GM21447 (cell line): ENCODE results near the gene TDRD12.
"Not testable (repeated sequence)": the region's sequence is repeated elsewhere in the genome, so short reads cannot be mapped to it uniquely, and the experiment has no call there.

Experiments
- ATAC-seq: cut with Tn5 transposase; IDR thresholded peaks from one replicate; pipeline ENCODE4 v1.9.1; 2021; ENCODE audit not compliant: unreplicated experiment

TDRD12 gene

GRCh38 chr19:32693151-32694108 is 26.1 kb upstream of the TDRD12 start:
- ATAC-seq: not testable (repeated sequence)

GRCh38 chr19:32694316-32694715 is 25.3 kb upstream of the TDRD12 start:
- not testable (repeated sequence) for ATAC-seq

- not testable (repeated sequence) for ATAC-seq
These were observed 24.7 kb upstream of the TDRD12 start for GRCh38 chr19:32694851-32695250.

DNA sequence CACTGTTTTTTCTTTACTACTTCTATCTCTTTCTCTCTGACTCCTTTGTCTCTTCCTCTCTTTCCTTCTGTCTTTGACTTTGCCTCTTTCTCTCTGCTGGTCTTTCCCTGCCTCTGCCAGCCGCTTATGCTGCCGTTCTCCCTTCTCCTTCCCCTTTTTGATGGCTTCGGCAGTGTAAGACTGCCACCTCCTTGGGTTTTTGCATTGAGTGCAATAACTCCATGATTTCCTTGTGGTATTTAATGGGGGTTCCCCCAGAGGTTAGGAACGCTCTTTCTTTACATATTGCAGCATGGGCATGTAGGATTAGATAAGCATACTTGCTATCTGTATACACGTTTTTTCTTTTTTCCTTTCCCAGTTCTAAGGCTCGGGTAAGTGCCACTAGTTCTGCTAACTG is 24.1 kb upstream of the TDRD12 start:
- ATAC-seq: not testable (repeated sequence)

DNA sequence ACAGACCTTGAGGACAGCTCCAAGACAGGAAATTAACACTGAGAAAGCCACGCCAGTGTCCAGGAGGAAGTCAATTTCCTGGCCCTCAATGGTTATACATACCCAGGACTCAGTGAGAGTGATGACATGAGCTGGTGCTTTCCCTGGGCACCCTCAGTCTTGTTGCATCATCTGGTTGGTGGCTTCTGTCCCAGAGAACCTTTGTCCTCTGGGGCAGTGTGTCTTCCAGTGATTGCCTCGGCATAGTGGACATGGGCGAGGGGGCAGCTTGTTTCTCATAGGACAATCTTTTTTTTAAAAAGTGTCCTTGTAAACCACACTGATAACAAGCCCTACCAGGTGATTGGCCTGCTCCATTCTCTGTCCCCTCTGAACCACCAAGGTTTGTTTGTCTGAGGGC is 22.8 kb upstream of the TDRD12 start:
- not testable (repeated sequence) for ATAC-seq

- not testable (repeated sequence) for ATAC-seq
These were observed 19.4 kb upstream of the TDRD12 start for GRCh38 chr19:32700129-32700528.

DNA sequence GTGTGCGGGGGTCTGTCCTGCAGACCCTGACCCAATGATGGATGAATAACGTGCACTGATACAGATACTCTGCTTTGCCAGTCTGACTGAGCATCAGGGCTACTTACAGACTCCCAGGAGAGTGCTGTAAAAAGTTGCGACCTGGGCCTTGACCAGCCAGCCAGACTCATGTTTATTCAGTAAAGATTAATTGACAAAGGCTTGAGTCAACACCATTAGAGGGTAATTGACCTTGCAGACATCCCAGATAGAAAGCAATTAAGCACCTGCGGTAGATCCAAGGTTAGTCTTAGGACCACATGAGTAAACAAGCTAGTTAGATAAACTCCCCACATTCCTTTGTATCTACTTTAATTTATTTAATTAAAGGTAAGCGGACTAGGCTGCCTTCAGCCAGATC is 17.6 kb upstream of the TDRD12 start:
- ATAC-seq: no peak

GRCh38 chr19:32704006-32704405 is 15.6 kb upstream of the TDRD12 start:
- not testable (repeated sequence) for ATAC-seq

DNA sequence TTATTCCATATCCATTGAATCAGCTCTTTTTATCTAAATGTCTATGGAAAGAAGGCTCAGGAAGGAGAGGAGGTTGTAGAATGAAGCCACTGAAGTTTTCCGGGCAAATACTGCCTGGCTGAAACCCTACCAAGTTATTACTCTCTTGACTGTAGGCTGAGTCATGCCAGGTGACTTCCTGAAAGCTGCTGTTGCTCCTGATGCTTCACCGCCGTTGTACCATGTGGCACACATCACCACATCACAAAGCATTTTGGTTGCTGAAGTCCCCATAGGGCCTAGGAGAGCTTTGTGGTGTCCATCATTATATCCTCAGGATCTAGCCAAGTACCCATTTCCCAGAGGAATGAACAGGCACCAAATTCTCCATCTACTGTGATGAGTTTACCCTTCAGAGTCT is 11.1 kb upstream of the TDRD12 start:
- ATAC-seq: no peak

- no peak for ATAC-seq
These were observed 10.5 kb upstream of the TDRD12 start for GRCh38 chr19:32709032-32709431.

GRCh38 chr19:32711747-32712146 is 7.8 kb upstream of the TDRD12 start:
- no peak for ATAC-seq

- not testable (repeated sequence) for ATAC-seq
These were observed 3.4 kb upstream of the TDRD12 start for GRCh38 chr19:32716203-32716602.

GRCh38 chr19:32717496-32717895 is 2.1 kb upstream of the TDRD12 start:
- ATAC-seq: no peak

DNA sequence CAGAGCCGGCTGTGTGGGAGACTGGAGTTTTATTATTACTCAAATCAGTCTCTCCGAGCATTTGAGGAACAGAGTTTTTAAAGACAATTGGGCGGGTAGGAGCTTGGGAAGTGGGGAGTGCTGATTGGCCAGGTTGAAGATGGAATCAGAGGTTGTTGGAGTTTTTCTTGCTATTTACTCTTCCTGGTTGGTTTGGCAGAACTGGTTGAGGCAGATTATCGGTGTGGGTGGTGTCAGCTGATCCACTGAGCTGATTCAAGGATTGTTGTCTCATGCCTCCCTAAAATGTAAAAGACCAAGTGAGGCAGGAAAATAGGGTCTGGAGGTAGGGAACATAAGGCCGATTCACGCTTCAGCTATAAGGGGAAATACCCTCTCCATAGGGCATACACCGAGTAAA is 1.3 kb upstream of the TDRD12 start:
- no peak for ATAC-seq

- no peak for ATAC-seq
These were observed 809 bp downstream of the TDRD12 start for GRCh38 chr19:32720216-32720935.

GRCh38 chr19:32720936-32721250 is 1.3 kb downstream of the TDRD12 start:
- ATAC-seq: no peak

DNA sequence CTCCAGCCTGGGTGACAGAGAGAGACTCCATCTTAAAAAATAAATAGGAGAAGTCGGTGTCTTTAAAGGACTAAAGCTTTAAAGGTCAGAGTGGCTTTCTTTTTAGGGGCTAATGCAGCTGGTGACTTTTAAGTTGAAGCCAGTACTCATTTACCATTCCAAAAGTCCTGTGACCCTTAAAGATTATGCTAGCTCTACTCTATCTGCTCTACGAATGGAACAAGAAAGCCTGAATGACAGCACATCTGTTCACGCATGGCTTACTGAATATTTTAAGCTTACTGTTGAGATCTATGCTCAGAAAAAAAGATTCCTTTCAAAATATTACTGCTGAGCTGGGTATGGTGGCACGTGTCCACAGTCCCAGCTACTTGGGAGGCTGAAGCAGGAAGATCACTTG is 16.4 kb downstream of the TDRD12 start:
- ATAC-seq: no peak

GRCh38 chr19:32743021-32743420 is 23.5 kb downstream of the TDRD12 start:
- no peak for ATAC-seq

GRCh38 chr19:32743447-32743846 is 23.9 kb downstream of the TDRD12 start:
- ATAC-seq: no peak

- ATAC-seq: no peak
These were observed 25.2 kb downstream of the TDRD12 start for GRCh38 chr19:32744555-32745325.

DNA sequence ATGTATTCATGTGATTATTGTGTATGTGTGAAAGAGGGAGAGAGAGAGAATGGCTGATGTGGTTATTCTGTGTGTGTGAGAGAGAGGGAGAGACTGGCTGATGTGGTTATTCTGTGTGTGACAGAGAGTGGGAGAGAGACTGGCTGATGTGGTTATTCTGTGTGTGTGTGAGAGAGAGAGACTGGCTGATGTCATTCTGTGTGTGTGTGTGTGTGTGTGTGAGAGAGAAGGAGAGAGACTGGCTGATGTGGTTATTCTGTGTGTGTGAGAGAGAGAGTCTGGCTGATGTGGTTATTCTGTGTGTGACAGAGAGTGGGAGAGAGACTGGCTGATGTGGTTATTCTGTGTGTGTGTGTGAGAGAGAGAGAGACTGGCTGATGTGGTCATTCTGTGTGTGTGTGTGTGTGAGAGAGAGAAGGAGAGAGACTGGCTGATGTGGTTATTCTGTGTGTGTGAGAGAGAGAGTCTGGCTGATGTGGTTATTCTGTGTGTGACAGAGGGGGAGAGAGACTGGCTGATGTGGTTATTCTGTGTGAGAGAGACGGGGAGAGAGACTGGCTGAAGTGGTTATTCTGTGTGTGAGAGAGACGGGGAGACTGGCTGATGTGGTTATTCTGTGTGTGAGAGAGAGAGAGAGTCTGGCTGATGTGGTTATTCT is 26.2 kb downstream of the TDRD12 start:
- ATAC-seq: not testable (repeated sequence)
